HL-60 (cell line): ENCODE results near the gene ZPBP2.

Source experiments
- GABPA ChIP-seq: IDR thresholded peaks from 2 replicates; pipeline ENCODE4 v1.6.1; 2012; ENCODE audit warnings: low read depth
- TF ChIP-seq, protein P1 (sequence below): IDR thresholded peaks from one replicate; pipeline ENCODE4 v1.5.1; 2011; ENCODE audit warnings: low read length, control low read depth, inconsistent platforms; ENCODE audit not compliant: insufficient read depth

DNA sequence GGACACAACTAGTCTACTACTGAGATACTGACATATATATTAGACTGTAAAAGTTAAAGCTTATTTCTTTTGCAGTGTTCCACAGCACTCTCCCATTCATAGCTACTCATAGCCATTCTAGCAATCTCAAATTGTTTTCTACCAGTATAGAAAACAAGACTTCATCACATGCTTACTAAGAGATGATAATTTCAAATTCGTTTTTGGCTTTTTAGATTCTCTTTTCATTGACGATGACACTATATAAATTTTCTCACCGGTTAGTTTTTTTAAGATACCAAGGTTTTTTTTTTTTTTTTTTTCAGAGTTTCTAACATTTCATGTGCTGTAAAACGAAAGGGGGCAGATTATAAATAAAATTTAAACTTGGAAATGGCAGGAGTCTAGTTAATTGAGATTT is 21.8 kb upstream of the ZPBP2 start:
- TF ChIP-seq, protein P1, sequence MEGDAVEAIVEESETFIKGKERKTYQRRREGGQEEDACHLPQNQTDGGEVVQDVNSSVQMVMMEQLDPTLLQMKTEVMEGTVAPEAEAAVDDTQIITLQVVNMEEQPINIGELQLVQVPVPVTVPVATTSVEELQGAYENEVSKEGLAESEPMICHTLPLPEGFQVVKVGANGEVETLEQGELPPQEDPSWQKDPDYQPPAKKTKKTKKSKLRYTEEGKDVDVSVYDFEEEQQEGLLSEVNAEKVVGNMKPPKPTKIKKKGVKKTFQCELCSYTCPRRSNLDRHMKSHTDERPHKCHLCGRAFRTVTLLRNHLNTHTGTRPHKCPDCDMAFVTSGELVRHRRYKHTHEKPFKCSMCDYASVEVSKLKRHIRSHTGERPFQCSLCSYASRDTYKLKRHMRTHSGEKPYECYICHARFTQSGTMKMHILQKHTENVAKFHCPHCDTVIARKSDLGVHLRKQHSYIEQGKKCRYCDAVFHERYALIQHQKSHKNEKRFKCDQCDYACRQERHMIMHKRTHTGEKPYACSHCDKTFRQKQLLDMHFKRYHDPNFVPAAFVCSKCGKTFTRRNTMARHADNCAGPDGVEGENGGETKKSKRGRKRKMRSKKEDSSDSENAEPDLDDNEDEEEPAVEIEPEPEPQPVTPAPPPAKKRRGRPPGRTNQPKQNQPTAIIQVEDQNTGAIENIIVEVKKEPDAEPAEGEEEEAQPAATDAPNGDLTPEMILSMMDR: no peak
- TF ChIP-seq GABPA: no peak
